IMR-90 (cell line): ENCODE data around the gene TBC1D22B. TPM values are rescaled to one million over a fixed set of nuclear protein-coding genes. Genes with fewer than 3 reads are reported as not detected.

Experiments
- ATAC-seq: fragments of 200-7000 bp; cut with Tn5 transposase; 2 replicates; pipeline ENCODE4 v1.9.1; 2020; ENCODE audit warnings: low read depth, mild to moderate bottlenecking, moderate library complexity
- BruUV-seq: library from RNA; stranded (reverse); fragments of 400-500 nt; replicated peaks from 2 replicates; lab custom pipeline; 2021; lab: Mats Ljungman, UMichigan
- CTCF ChIA-PET: fragments of 300-600 bp; formaldehyde crosslinking; extraction: SDS; loops from one replicate; lab custom pipeline; 2021; ENCODE audit warnings: antibody characterized with exemption; lab: Yijun Ruan, JAX
- POLR2A ChIA-PET: fragments of 300-600 bp; sonication (Branson Sonifier 250); formaldehyde crosslinking; loops from one replicate; lab custom pipeline; 2022; ENCODE audit warnings: antibody characterized with exemption; ENCODE audit not compliant: unreplicated experiment; lab: Charles Lee
- DNase-seq: peaks from one replicate; pipeline ENCODE4 v3.0.0; 2013
- H2AFZ ChIP-seq: replicated peaks from 2 replicates; pipeline ENCODE3; 2013; ENCODE audit warnings: low read length, mild to moderate bottlenecking; ENCODE audit not compliant: poor library complexity
- H2AK5ac ChIP-seq: 2 replicates; pipeline ENCODE4 v1.6.1; 2013; ENCODE audit warnings: low read depth, low read length, inconsistent platforms
- H2AK9ac ChIP-seq: replicated peaks from 2 replicates; pipeline ENCODE3; 2013; ENCODE audit warnings: mild to moderate bottlenecking, low read depth, low read length, moderate library complexity; ENCODE audit not compliant: poor library complexity
- H2BK120ac ChIP-seq: 2 replicates; pipeline ENCODE4 v1.6.1; 2013; ENCODE audit warnings: low read depth, low read length, inconsistent platforms
- H2BK15ac ChIP-seq: 3 replicates; pipeline ENCODE4 v1.6.1; 2013; ENCODE audit warnings: low read depth, low read length, inconsistent platforms
- H2BK20ac ChIP-seq: 2 replicates; pipeline ENCODE4 v1.6.1; 2013; ENCODE audit warnings: low read depth, mild to moderate bottlenecking, inconsistent platforms, low read length, moderate library complexity
- H2BK5ac ChIP-seq: 2 replicates; pipeline ENCODE4 v1.6.1; 2013; ENCODE audit warnings: mild to moderate bottlenecking, low read depth, low read length, inconsistent platforms; ENCODE audit not compliant: poor library complexity, severe bottlenecking
- H3K14ac ChIP-seq: replicated peaks from 2 replicates; pipeline ENCODE4 v1.6.1; 2013; ENCODE audit warnings: low read depth, low read length, inconsistent platforms
- H3K18ac ChIP-seq: 2 replicates; pipeline ENCODE4 v1.6.1; 2013; ENCODE audit warnings: low read depth, low read length, control low read depth
- H3K23ac ChIP-seq: 2 replicates; pipeline ENCODE4 v1.6.1; 2013; ENCODE audit warnings: low read depth, low read length, inconsistent platforms
- H3K27ac ChIP-seq: 2 replicates; pipeline ENCODE4 v1.5.1; 2013; ENCODE audit warnings: mild to moderate bottlenecking, control low read depth, low read length; ENCODE audit not compliant: insufficient read depth
- H3K27me3 ChIP-seq: 2 replicates; pipeline ENCODE4 v1.6.1; 2013; ENCODE audit warnings: low read length; ENCODE audit not compliant: control insufficient read depth, insufficient read depth
- H3K36me3 ChIP-seq: 2 replicates; pipeline ENCODE4 v1.6.1; 2013; ENCODE audit warnings: low read length, mixed read lengths; ENCODE audit not compliant: control insufficient read depth, insufficient read depth
- H3K4ac ChIP-seq: 2 replicates; pipeline ENCODE4 v1.6.1; 2013; ENCODE audit warnings: low read depth, low read length, inconsistent platforms
- H3K4me1 ChIP-seq: 2 replicates; pipeline ENCODE4 v1.6.1; 2013; ENCODE audit warnings: low read length, mixed read lengths; ENCODE audit not compliant: control insufficient read depth, insufficient read depth
- H3K4me2 ChIP-seq: 2 replicates; pipeline ENCODE4 v1.6.1; 2013; ENCODE audit warnings: low read depth, mild to moderate bottlenecking, control low read depth, low read length, moderate library complexity
- H3K4me3 ChIP-seq: 2 replicates; pipeline ENCODE4 v1.5.1; 2013; ENCODE audit warnings: low read depth, mild to moderate bottlenecking, control low read depth, low read length, moderate library complexity; ENCODE audit not compliant: insufficient read depth
- H3K56ac ChIP-seq: 2 replicates; pipeline ENCODE4 v1.6.1; 2013; ENCODE audit warnings: low read length, inconsistent platforms; ENCODE audit not compliant: insufficient read depth; ENCODE audit errors: extremely low read depth
- H3K79me1 ChIP-seq, 2 experiments: 2 replicates each; pipeline ENCODE4 v1.6.1; 2013; ENCODE audit warnings: low read length in 2 of 2, inconsistent platforms in 1 of 2, low read depth in 1 of 2
- H3K9ac ChIP-seq: 2 replicates; pipeline ENCODE4 v1.6.1; 2013; ENCODE audit warnings: low read depth, low read length, control low read depth
- H3K9me1 ChIP-seq: 2 replicates; pipeline ENCODE4 v1.6.1; 2013; ENCODE audit warnings: low read length, inconsistent platforms; ENCODE audit not compliant: insufficient read depth
- H3K9me3 ChIP-seq: 2 replicates; pipeline ENCODE4 v1.6.1; 2013; ENCODE audit warnings: low read length; ENCODE audit not compliant: control insufficient read depth, insufficient read depth
- H4K20me1 ChIP-seq: 2 replicates; pipeline ENCODE4 v1.6.1; 2013; ENCODE audit warnings: low read length, inconsistent platforms; ENCODE audit not compliant: insufficient read depth
- H4K5ac ChIP-seq: 2 replicates; pipeline ENCODE4 v1.6.1; 2013; ENCODE audit warnings: mild to moderate bottlenecking, low read depth, low read length, control low read depth
- H4K8ac ChIP-seq, 2 experiments: 2 replicates each; pipeline ENCODE4 v1.6.1; 2013; ENCODE audit warnings: low read depth in 2 of 2, low read length in 2 of 2, control low read depth in 1 of 2, inconsistent platforms in 1 of 2
- H4K91ac ChIP-seq: 2 replicates; pipeline ENCODE4 v1.6.1; 2013; ENCODE audit warnings: low read depth, low read length, inconsistent platforms; ENCODE audit not compliant: insufficient read depth
- BHLHE40 ChIP-seq: fragments of 150-350 bp; IDR thresholded peaks from 2 replicates; pipeline ENCODE4 v1.6.1; 2016; ENCODE audit warnings: mild to moderate bottlenecking, low read depth, low read length
- CEBPB ChIP-seq: IDR thresholded peaks from 2 replicates; pipeline ENCODE4 v1.6.1; 2012; ENCODE audit warnings: low read depth, low read length, improper control_type of control experiment
- CHD1 ChIP-seq: IDR thresholded peaks from 2 replicates; pipeline ENCODE4 v1.6.1; 2012; ENCODE audit warnings: low read depth, low read length, improper control_type of control experiment
- CTCF ChIP-seq: conservative IDR thresholded peaks from 2 replicates; pipeline ENCODE4 v1.5.1; 2012; ENCODE audit warnings: mild to moderate bottlenecking, low read depth, low read length, improper control_type of control experiment
- ELK1 ChIP-seq: fragments of 150-350 bp; IDR thresholded peaks from 2 replicates; pipeline ENCODE4 v1.6.1; 2016; ENCODE audit warnings: low read depth, mild to moderate bottlenecking, low read length, moderate library complexity, borderline replicate concordance
- FOS ChIP-seq: fragments of 150-350 bp; IDR thresholded peaks from 2 replicates; pipeline ENCODE4 v1.6.1; 2016; ENCODE audit warnings: low read depth, low read length
- MAFK ChIP-seq: IDR thresholded peaks from 2 replicates; pipeline ENCODE4 v1.6.1; 2012; ENCODE audit warnings: low read depth, low read length, improper control_type of control experiment
- MAZ ChIP-seq: IDR thresholded peaks from 2 replicates; pipeline ENCODE4 v1.6.1; 2012; ENCODE audit warnings: low read depth, mild to moderate bottlenecking, low read length, improper control_type of control experiment, moderate library complexity, borderline replicate concordance
- MXI1 ChIP-seq: IDR thresholded peaks from 2 replicates; pipeline ENCODE4 v1.6.1; 2012; ENCODE audit warnings: low read depth, mild to moderate bottlenecking, low read length, moderate library complexity, borderline replicate concordance
- NFE2L2 ChIP-seq: fragments of 150-350 bp; IDR thresholded peaks from 2 replicates; pipeline ENCODE4 v1.6.1; 2016; ENCODE audit warnings: low read depth, mild to moderate bottlenecking, low read length
- POLR2A ChIP-seq: IDR thresholded peaks from 2 replicates; pipeline ENCODE4 v1.6.1; 2012; ENCODE audit warnings: mild to moderate bottlenecking, low read depth, low read length
- RAD21 ChIP-seq: IDR thresholded peaks from 2 replicates; pipeline ENCODE4 v1.6.1; 2012; ENCODE audit warnings: low read length, improper control_type of control experiment
- RCOR1 ChIP-seq: IDR thresholded peaks from 2 replicates; pipeline ENCODE4 v1.6.1; 2012; ENCODE audit warnings: mild to moderate bottlenecking, low read length, improper control_type of control experiment; ENCODE audit not compliant: insufficient replicate concordance
- RFX5 ChIP-seq: IDR thresholded peaks from 2 replicates; pipeline ENCODE4 v1.8.0; 2012; ENCODE audit warnings: low read depth, mild to moderate bottlenecking, low read length, moderate library complexity
- SMC3 ChIP-seq: fragments of 150-350 bp; IDR thresholded peaks from 2 replicates; pipeline ENCODE4 v1.6.1; 2016; ENCODE audit warnings: low read depth, mild to moderate bottlenecking, antibody characterized with exemption, low read length, moderate library complexity
- USF2 ChIP-seq: fragments of 150-350 bp; IDR thresholded peaks from 2 replicates; pipeline ENCODE4 v1.6.1; 2017; ENCODE audit warnings: mild to moderate bottlenecking, antibody characterized with exemption, low read length, low read depth
- WGBS, 2 experiments: methylation state at CpG; one replicate each; pipeline versions ENCODE4 v1.1.5 to v1.1.7; 2013; ENCODE audit warnings: missing lambda C conversion rate in 2 of 2; ENCODE audit not compliant: insufficient read length in 1 of 2; ENCODE audit errors: extremely low coverage in 2 of 2; 5-methylcytosine and 5-hydroxymethylcytosine counted together
- dilution Hi-C: fragments of 300-500 bp; cut with HindIII; formaldehyde crosslinking; loops from one replicate; pipeline ENCODE4 v1.14.3; 2018; ENCODE audit warnings: low sequenced_read_pairs; ENCODE audit not compliant: unreplicated experiment
- in situ Hi-C: fragments of 300-500 bp; cut with MboI; formaldehyde crosslinking; loops from 3 replicates; pipeline ENCODE4 v1.14.3; 2019; ENCODE audit warnings: low sequenced_read_pairs, inconsistent platforms, mixed read lengths
- intact Hi-C: fragments of 100-400 bp; cut with micrococcal nuclease; formaldehyde crosslinking; loops from 2 replicates; pipeline ENCODE4 v1.10.0; 2022
- polyA plus RNA-seq, 3 experiments: library from polyadenylated mRNA; depleted of rRNA; stranded (reverse); fragments of >200 nt; gene quantifications; 2 replicates each; pipeline ENCODE4 v1.2.3, GENCODE V29; 2012; ENCODE audit warnings: low replicate concordance in 1 of 3
- total RNA-seq: library from RNA; depleted of rRNA; stranded (reverse); fragments of >200 nt; gene quantifications from 2 replicates; pipeline ENCODE4 v1.2.3, GENCODE V29; 2012

Gene TBC1D22B
- total and polyA plus RNA-seq, 2 of the 4 experiments (the other 2 are of a cell fraction): 6.6 to 7.5 TPM

- H2BK15ac ChIP-seq: no peak overlapping the region
- intact Hi-C loops (no loop called here), in situ Hi-C loops (no loop called here), dilution Hi-C loops (no loop called here)
- no peak overlapping the region for H3K56ac ChIP-seq
- H2BK20ac ChIP-seq: no peak overlapping the region
- no peak overlapping the region for H3K27ac ChIP-seq
- no peak overlapping the region for H2AK5ac ChIP-seq
- no peak overlapping the region for H4K8ac ChIP-seq
- no peak overlapping the region for H3K4me2 ChIP-seq
- no peaks in the 10 kb centered on the region for H3K36me3 ChIP-seq
- H3K9ac ChIP-seq: no peak overlapping the region
- no TSS peak for BruUV-seq
- ATAC-seq (no peak), DNase-seq (no peak)
- H3K4ac ChIP-seq: no peak overlapping the region
- H4K5ac ChIP-seq: no peak overlapping the region
- H3K23ac ChIP-seq: no peak overlapping the region
- H2AFZ ChIP-seq: no peak overlapping the region
- no peaks in the 10 kb centered on the region for H3K9me3 ChIP-seq
- TF ChIP-seq SMC3 (no peak), MAFK (no peak), CTCF (no peak), CEBPB (no peak), MAZ (no peak), RAD21 (no peak), USF2 (no peak), BHLHE40 (no peak), CHD1 (no peak), RCOR1 (no peak), RFX5 (no peak), POLR2A (no peak), NFE2L2 (no peak), FOS (no peak), ELK1 (no peak), MXI1 (no peak)
- ChIA-PET CTCF (no interaction called here), POLR2A (no interaction called here)
- H2BK120ac ChIP-seq: no peak overlapping the region
- no peaks in the 10 kb centered on the region for H3K79me1 ChIP-seq
- H3K14ac ChIP-seq: no peak overlapping the region
- H2BK5ac ChIP-seq: no peak overlapping the region
- peaks cover 5% of the 10 kb centered on the region for H3K4me1 ChIP-seq
- no peak overlapping the region for H2AK9ac ChIP-seq
- H4K91ac ChIP-seq: no peak overlapping the region
- H4K20me1 ChIP-seq: 0 out of 2 replicates have a peak, but pooled peaks cover 4% of the 10 kb centered on the region
- WGBS, 2 experiments: 80% methylated on average over 1 of the region's 3 CpGs; no CpG with 5 or more reads in 1 of the 2 experiments
- peaks cover 3% of the 10 kb centered on the region for H3K9me1 ChIP-seq
- peaks cover 2% of the 10 kb centered on the region; the same call in 1 of the 2 replicates for H3K27me3 ChIP-seq
- H3K4me3 ChIP-seq: no peak overlapping the region
- H3K18ac ChIP-seq: no peak overlapping the region
Observed at GRCh38 chr6:37344308-37344707, 86.7 kb downstream of the TBC1D22B start.
